GM21528 (cell line): ENCODE results near the gene SLC26A5.
"Not testable (repeated sequence)": the region's sequence is repeated elsewhere in the genome, so short reads cannot be mapped to it uniquely, and the experiment has no call there.

Source experiments
- ATAC-seq: cut with Tn5 transposase; IDR thresholded peaks from one replicate; pipeline ENCODE4 v1.9.1; 2021; ENCODE audit warnings: mild to moderate bottlenecking, moderate library complexity; ENCODE audit not compliant: unreplicated experiment, low FRiP score

SLC26A5 gene

DNA sequence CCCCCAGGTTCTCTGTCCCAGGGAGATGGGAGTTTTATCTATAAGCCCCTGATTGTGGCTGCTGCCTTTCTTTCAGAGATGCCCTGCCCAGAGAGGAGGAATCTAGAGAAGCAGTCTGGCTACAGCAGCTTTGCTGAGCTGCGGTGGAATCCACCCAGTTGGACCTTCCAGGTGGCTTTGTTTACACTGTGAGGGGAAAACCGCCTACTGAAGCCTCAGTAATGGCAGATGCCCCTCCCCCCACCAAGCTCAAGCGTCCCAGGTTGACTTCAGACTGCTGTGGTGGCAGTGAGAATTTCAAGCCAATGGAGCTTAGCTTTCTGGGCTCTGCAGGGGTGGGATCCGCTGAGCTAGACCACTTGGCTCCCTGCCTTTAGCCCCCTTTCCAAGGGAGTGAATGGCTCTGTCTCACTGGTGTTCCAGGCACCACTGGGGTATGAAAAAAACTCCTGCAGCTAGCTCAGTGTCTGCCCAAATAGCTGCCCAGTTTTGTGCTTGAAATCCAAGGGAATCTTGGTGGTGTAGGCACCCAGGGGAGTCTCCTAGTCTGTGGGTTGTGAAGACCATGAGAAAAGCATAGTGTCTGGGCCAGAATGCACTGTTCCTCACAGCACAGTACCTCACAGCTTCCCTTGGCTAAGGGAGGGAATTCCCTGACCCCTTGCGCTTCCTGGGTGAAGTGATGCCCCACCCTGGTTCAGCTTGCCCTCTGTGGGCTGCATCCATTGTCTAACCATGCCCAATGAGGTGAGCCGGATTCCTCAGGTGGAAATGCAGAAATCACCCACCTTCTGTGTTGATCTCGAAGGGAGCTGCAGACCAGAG lies 40.0 kb downstream of the SLC26A5 start:
- ATAC-seq = not testable (repeated sequence)

DNA sequence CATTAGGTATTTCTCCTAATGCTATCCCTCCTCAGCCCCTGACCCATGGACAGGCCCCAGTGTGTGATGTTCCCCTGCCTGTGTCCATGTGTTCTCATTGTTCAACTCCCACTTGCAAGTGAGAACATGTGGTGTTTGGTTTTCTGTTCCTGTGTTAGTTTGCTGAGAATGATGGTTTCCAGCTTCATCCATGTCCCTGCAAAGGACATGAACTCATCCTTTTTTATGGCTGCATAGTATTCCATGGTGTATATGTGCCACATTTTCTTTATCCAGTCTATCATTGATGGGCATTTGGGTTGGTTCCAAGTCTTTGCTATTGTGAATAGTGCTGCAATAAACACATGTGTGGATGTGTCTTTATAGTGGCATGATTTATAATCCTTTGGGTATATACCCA lies 46.3 kb downstream of the SLC26A5 start:
- not testable (repeated sequence) for ATAC-seq

DNA sequence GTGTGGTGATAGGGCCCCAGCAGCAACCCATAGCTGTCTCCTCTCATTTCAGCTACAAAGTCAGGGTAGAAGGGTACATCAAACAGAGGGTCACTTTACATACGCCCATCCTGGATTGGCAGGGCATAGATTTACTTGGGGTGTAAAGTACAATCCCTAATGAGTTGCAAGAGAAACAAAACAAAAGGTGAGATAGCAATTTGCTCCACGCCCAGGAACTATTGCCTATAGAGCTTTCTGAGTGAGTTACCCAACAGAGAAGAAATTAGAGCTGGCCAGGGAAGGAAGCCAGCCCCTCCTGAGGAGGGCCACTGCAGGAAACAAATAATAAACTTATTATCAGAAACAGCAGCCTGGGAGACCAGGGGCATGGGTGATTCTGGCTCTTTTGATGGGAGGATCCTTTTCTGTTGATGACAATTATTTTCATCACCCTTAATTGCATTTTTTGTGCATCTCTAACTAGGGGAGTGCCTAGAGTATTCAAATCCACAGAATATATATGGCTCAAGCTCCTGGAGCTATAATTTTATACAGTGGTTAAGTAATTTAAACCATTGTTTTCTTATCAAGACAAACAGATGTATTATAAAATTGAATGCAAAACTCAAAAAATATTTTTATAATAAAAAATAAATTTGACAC lies 47.4 kb downstream of the SLC26A5 start:
- no peak for ATAC-seq

DNA sequence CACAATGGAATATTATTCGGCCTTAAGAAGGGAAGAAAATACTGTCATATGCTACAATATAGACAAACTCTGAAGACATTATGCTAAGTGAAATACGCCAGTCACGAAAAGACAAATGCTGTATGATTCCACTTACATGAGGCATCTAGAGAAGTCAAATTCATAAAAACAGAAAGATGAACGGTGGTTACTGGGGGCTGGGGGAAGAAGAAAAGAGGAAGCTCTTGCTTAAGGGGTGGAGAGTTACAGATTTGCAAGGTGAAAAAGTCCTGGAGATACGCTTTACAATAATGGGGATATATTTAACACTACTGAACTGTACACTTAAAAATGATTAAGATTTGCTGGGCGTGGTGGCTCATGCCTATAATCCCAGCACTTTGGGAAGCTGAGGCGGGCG lies 49.5 kb downstream of the SLC26A5 start:
- no peak for ATAC-seq

DNA sequence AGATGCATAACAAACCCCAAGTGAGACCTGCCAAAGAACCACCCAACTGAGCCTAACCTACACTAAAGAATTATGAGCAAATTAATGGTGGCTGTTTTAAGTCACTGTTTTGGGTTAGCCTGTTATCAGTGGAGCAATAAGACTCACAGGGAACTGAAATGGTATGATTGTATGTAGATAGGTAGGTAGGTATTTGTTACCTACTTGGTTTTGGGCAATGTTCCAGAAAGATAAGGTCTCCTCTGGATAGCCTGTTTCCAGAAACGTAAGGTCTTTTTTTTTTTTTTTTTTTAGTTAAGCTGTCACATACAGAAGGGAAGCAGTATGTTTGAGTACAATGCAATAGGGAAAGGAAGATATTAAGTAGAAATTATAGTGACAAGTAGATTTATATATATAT lies 50.9 kb downstream of the SLC26A5 start:
- no peak for ATAC-seq

DNA sequence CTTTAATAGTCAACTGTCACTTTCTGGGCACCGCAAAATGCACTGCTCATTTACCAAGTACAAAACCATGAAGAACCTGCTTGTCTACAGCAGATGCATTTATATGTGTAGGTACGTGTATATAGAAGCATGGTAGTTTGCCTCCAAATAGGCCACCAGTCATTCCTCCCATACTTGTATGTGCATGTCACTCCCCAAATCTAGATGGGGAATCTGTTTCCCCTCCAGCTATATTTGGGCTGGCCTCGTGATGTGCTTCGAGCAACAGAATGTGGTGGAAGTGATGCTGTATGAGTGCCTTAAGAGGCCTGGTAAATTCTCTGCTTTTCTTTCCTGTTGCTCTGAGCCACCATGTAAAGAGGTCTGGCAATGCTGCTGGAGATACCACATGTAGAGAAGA lies 51.4 kb downstream of the SLC26A5 start:
- no peak for ATAC-seq

DNA sequence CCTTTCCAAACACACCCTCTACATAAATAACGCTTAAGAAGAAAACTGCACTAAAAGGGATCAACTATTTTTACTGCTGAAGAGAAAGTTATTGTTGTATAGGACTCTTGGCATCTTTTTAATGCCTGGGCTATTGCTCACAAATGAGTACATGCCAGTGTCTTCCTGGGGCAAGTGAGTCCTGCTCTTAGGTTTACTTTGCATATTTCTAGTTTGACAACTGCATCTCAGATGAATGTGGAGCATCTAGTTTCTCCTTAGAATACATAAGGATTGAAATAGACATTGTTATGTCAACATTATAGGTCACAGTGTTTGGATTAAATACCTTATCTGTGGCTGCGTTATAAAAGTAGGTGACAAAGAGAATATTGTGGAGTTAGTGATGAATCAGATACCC lies 54.0 kb downstream of the SLC26A5 start:
- ATAC-seq = no peak

DNA sequence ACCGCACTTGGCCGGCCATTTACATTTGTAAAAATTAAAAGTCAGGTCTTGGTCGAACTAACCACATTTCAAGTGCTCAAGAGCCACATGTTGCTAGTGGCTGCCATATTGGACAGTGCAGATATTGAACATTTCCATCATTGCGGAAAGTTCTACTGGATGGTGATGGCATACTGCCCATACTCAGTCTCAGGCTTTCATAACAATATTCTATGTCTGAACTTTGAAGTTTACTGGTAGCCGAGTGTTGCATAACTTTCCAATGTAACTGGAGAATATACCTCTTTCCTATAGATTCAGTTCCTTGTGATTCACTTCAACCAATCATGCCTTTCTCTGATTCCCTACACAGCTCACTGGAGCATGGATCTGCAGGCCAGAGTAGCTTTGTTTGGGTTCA lies 54.9 kb downstream of the SLC26A5 start:
- ATAC-seq = no peak

DNA sequence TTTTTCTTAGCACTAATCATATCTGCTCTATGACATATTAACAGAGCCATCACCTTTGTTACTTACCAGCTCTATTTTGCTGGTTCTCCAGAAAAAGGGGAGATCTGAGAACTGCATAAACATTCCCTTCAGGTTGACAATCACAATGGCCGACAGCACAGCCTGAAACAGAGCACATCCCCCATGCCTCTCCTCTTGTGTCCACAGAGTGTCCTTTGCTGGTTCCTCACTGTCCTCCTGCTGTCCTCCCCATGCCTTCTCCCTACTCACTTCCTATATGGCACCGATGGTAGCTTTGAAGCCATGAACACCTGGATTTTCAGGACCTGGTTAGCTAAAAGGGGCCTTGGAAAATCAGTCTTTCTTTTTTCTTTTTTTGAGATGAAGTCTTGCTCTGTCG lies 56.7 kb downstream of the SLC26A5 start:
- no peak for ATAC-seq

DNA sequence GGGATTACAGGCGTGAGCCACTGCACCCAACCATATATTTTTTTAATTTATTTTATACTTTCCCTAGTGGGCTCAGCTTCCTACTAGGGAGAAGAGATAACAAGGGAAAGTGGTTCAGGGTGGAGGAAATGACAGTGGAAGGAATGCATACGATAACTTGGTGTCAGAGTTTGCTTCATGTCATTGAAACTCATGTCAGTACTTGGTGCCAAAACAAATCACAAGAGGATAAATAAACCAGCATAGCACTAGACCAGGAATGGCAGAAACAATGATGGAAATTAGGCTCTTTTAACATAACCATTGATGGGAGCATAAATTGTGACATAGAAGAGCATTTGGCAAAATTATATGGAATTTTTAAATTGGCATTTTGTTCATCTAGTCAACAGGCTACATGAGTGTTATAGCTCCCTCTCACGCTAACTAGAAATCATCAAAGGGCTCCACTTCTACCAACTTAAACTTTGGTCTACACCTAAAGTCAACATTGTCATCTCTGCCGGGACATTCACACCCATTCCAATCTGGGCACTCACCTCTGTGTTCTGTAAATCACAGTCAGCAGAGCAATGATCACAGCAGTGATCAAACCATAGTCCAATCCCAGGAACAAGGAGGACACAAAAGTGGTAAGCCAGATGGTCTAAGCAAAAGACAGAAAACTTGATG lies 57.4 kb downstream of the SLC26A5 start:
- no peak for ATAC-seq

DNA sequence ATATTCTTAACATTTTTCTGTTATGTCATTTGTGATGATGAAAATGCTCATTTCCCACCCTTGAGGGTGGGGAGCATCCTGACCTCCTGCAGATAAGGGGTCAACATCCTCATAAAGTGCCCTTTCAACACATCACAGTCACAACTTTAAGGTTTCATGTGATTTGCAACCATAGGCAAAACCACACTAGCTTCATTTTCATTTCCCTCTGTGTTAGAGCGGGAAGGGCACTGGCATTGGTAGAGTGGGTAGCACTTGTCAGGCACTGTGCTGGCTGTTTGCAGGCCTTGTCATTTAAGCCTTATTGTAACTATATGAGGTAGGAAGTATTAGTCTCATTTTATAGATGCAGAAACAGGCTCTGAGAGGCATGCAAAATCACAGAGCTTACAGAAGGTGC lies 58.8 kb downstream of the SLC26A5 start:
- ATAC-seq = no peak

DNA sequence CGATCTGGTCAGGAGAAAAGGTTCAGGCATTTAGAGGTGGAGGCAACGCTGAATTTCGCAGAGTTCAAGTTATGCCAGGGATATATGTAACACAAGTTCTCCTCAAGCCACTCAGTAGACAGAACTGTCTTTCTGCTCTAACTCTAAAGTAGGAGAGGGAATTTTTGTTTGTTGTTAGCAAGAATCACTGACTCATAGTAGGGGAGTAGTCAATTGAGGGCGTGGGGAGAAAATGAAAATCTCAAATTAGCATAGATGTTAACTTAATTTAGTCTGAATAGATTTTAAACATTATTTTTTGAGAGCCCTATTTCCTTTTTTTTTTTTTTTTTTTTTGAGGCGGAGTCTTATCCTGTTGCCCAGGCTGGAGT lies 64.0 kb downstream of the SLC26A5 start:
- ATAC-seq = no peak

DNA sequence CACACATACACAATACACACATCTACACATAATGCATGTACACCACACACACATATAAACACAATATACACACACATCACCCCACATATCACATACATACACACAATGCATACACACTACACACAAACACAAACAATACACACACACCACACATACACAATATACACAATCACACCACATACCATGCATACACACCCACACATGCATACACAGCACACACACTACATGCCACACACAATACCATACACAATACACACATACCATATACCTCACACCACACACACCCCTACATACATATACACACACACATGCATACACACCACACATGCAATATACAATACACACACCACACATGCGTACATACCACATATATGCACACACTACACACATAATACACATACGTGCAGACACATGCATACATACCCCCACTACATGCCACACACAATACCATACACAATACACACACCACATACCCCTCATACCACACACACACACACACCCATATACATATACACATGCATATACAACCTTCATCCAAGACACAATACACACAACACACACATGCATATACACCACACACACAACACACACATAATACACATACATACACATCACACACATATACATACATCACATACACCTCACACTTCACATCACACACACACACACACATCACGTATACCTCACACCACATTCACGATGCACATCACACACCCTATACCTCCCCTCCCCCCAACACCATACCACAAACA lies 64.6 kb downstream of the SLC26A5 start:
- ATAC-seq = no peak

DNA sequence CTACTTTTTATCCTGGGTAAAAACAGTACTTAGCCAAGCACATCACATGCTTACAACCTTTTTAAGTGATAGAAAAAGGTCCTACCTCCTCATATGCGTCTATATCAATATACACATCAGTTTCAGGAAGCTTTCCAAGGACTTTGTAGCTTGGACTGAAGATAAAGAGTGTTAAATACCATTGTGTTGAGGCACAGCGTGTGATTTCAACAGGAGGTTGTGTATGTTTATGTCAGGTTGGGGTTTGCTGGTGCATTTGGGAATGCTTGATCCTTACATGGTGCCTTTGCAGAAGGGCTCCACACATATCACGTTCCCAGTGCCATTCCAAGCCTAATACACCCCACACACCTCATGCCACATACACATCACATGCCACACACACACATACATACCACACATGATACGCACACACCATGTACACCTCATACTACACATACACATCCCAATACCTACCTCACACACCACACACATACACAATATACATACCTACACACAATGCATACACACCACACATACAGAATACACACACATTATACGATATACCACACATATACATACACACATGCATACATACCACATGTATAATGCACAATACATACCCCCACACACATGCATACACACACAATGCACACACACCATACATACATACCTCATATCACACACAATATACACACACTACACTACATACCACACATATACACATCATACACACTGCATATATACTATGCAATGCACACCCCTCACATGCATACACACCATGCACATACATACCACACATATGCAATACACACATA lies 65.4 kb downstream of the SLC26A5 start:
- ATAC-seq = no peak

DNA sequence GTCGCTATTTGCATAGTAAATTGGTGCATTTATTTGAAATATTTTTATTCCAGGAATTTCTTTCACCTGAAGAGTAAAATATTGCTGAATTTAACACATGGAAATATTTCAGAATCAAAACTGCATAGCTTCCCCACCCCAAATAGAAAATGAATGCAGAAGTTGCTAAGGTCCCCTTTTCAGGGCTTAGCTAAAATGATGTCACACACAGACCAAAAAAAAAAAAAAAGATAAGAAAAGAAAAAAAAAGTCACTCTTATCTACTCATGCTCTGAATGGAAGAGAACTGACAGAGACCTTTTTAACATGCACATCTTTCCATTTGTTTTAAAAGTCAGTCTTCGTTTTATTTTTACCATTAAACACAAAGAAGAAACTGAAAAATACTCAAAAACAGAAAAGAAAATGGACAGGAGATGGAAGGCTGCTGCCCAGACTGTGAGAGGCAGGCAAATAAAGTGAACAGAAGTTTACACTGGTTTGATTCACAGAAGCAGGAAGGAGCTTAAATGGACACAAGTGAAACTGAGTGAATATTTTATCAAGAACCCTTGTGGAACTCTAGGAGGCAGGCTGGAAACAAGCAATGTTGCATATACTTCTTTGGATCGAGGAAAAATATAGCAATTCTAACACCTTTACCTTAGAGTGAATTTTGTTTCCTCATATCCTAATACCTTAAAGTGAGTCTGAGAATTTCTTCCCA lies 66.6 kb downstream of the SLC26A5 start:
- ATAC-seq = no peak

DNA sequence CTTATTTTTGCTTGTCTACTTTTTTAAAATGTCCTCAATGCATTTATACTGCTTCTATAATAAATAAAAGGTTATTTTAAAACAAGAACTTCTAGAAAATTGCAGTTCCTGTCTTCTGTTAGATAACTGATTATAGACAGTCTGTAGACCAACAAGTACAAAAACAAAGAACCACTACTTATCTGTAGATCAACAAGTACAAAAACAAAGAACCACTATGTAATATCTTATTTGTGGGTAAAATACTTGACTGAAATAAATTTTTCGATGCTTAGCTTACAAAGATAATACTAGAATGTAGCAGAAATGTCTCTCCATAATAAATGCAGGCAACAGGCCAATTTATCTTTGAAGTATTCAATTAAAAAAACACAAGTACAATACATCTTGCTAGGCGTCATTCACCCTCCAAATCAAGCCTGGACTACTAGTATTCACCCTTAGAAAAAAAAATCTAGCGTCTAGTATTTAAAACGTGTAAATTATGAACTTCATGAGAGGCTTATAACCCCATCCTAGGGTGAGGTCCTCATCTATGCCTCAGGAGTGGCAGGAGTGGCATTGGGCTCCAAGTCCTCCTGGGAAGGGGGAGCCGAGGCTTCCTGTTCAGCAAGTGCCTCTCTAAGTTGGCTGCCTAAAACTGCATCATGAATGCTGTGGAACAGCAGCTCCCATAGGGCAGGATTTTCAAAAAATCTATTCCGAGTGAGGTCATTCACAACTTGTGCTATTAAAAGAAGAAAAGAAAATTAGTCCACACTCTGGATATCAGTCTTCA lies 72.0 kb downstream of the SLC26A5 start:
- ATAC-seq = no peak

DNA sequence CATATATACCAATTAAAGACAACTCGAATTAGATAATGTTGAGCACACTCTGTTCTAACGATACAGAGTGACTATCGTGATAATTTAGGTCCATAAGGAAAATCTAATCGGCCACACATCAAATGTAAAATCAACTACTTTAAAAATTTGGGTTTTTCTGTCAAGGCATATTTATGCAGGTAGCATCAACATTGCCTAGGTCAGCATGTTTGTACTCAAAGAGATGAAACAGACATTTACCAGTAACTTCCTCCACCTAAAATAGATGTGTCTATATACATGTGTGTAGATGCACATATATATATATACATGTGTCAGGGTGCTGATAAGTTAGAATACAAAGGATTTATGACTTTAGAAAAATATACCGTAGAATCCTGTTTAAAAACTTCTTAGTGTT lies 76.6 kb downstream of the SLC26A5 start:
- no peak for ATAC-seq

DNA sequence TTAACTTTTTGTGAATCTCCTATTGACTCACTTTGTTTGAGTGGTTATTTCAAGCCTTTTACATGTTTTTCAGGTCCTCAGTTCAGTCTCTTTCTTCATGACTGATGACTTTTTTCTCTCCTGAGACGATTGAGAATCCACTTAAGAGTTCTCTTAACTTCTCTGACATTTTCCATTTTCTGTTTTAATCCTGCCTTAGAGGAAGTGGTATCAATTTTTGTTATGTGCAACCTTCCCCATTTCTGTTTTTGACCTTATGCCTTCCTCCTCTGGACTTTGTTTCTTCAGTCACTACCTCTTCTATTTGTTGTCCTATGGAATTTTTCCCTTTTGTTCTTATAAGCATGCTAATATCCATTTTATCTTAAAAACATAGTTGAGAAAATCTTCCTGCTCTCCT lies 96.2 kb downstream of the SLC26A5 start:
- ATAC-seq = no peak

DNA sequence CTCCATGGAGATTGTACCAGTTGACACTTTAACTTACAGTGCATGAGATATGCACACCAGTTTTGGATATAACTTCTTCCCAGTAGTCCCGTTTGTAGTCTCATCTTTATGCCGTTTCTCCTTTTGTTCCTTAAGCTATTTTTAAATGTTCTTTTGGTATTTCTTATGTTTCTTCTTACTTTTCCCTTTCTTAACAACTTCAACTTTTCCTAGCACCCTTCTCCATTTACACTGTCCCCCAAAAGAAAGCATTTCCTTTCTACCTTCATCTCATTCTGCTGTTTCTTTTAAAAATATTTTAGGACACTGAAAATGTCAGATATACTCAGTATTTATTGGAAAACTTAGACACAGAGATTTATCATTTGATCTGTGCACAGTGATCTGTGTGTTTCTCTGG lies 97.0 kb downstream of the SLC26A5 start:
- ATAC-seq = no peak
